HL-60 (cell line): ENCODE measurements around the gene R3HDM2.

Experiments used
- CTCF ChIP-seq: IDR thresholded peaks from one replicate; pipeline ENCODE4 v1.5.1; 2011; ENCODE audit warnings: low read length, control low read depth, inconsistent platforms; ENCODE audit not compliant: insufficient read depth
- GABPA ChIP-seq: IDR thresholded peaks from 2 replicates; pipeline ENCODE4 v1.6.1; 2012; ENCODE audit warnings: low read depth
- POLR2AphosphoS5 ChIP-seq: IDR thresholded peaks from 2 replicates; pipeline ENCODE4 v1.6.1; 2012; ENCODE audit warnings: low read depth

DNA sequence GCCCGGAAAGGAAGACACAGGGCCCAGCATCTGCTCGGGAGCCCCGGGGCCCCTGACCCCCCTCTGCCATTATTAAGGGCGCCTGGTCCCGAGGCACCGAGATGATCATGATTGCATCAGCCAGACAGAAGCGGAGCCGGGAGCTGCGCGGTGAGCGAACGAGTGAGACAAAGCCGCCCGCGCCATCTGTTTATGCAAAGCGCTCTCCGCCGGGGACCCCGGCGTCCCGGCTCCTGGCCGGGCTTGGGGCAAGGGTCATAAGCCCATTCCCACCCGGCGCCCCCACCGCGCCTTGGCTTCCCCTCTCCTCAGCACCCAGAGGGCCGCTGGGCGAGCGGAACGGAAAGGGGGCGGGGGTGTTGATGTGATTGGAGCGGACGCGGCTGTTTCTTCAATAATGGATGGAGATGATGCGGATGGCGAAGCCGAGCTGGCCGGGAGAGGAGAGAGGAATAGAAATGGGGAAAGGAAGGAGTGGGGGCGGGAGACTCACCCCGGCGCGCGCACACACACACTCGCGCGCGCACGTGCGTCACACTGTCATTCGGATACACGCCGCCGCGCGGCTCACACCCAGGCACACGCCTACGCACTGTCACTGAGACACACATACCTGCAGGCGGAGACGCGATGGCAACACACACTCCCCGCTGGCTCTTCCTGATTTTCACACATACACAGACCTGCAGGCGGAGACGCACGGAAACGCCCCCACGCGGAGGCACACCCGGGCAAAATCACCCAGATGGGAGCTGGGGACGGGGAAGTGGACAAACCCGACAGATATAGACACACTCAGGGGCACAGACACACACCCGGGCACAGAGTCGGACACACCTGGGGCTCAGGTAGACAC, 190.5 kb downstream of the R3HDM2 start:
- TF ChIP-seq CTCF (no peak), POLR2AphosphoS5 (0 out of 2 replicates have a peak, but pooled peaks have one; percentile 12), GABPA (no peak)
